Vagina (tissue), 2 donors: ENCODE measurements around the gene SEC31A. TPM values are rescaled to one million over a fixed set of nuclear protein-coding genes. Genes with fewer than 3 reads are reported as not detected.

ENCODE experiments used
- DNase-seq, 2 donors: peaks; one replicate each; pipeline ENCODE4 v3.0.0-alpha.2; 2017; ENCODE audit errors: extremely low spot score in 2 of 2
- H3K27ac ChIP-seq: fragments of 200-600 bp; sonication (generic); one replicate; pipeline ENCODE4 v1.5.1; 2019
- H3K27me3 ChIP-seq: fragments of 200-600 bp; sonication (generic); one replicate; pipeline ENCODE4 v1.5.1; 2019
- H3K36me3 ChIP-seq, 2 donors: fragments of 200-600 bp; sonication (generic); one replicate each; pipeline ENCODE4 v1.5.1; 2017 to 2019
- H3K4me1 ChIP-seq: fragments of 200-600 bp; sonication (generic); one replicate; pipeline ENCODE4 v1.5.1; 2019
- H3K4me3 ChIP-seq, 2 donors: fragments of 200-600 bp; sonication (generic); 1 replicate in 1 of 2; 2 replicates in 1 of 2; pipeline ENCODE4 v1.5.1; 2016 to 2019
- H3K9me3 ChIP-seq: fragments of 200-600 bp; sonication (generic); one replicate; pipeline ENCODE4 v1.5.1; 2019
- CTCF ChIP-seq, 3 experiments: fragments of 450-650 bp in 2 of 3; fragments of 200-600 bp in 1 of 3; sonication (generic) in 1 of 3; IDR thresholded peaks; one replicate each; pipeline ENCODE4 v1.5.1; 2017 to 2019; ENCODE audit warnings: antibody characterized with exemption in 3 of 3, mild to moderate bottlenecking in 2 of 3, moderate library complexity in 2 of 3
- POLR2A ChIP-seq, 2 donors: fragments of 450-650 bp; IDR thresholded peaks; one replicate each; pipeline ENCODE4 v1.6.1; 2017; ENCODE audit warnings: antibody characterized with exemption in 2 of 2, mild to moderate bottlenecking in 2 of 2, moderate library complexity in 2 of 2
- POLR2AphosphoS5 ChIP-seq, 2 donors: sonication (generic); formaldehyde crosslinking; IDR thresholded peaks; one replicate each; pipeline ENCODE4 v1.9.0; 2017; ENCODE audit warnings: antibody characterized with exemption in 2 of 2, mild to moderate bottlenecking in 2 of 2, low read depth in 1 of 2; ENCODE audit not compliant: insufficient read depth in 1 of 2
- intact Hi-C: fragments of 100-400 bp; cut with DNase I; formaldehyde crosslinking; loops from one replicate; pipeline ENCODE4 v1.15.1; 2023
- total RNA-seq: library from RNA; depleted of rRNA; stranded (reverse); fragments of >200 nt; gene quantifications from one replicate; pipeline ENCODE4 v1.2.3, GENCODE V29; 2016

The SEC31A gene
- total RNA-seq, 1 donor from 2014 or later = 133 TPM

DNA sequence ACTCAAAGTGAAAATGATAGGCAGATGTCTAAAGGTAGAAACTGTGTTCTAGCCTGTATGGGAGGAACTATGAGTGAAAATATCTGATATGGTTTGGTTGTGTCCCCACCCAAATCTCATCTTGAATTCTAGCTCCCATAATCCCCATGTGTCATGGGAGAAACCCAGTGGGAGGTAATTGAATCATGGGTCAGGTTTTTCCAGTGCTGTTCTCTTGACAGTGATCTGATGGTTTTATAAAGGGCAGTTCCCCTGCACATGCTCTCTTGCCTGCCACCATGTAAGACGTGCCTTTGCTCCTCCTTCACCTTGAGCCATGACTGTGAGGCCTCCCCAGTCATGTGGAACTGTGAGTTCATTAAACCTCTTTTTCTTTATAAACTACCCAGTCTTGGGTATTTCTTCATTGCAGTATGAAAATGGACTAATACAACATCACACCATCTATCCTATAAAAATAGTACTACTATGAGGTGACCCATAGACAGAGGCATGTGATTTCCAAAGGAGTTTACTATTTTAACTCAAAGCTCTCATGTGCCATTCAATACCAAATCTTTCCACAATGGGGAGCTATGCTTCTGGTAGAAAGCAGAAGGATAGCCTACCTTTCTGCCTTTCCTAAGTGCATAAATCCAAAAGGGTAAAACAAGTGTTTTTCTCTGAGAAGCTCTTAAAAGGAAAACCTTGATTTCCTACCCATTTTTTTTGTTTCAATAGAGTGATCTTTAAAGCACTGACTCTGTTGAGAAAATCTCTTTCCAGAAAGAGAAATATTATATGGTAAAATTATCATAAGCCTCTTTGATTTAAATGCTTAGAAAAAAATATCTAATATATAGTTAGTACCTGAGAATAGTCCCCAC is 38.8 kb downstream of the SEC31A start:
- intact Hi-C loops = no loop called here
- TF ChIP-seq POLR2AphosphoS5 (IDR thresholded peaks at IDR 0.05; ENCODE audit: insufficient read depth in 1 of 2, low read depth in 1 of 2) (no peak), POLR2A (IDR thresholded peaks at IDR 0.05) (no peak), CTCF (IDR thresholded peaks at IDR 0.05) (no peak)
- Histone ChIP-seq H3K27me3 (no peaks in the 10 kb centered on the region), H3K36me3 (peaks cover under 1 to 94% of the 10 kb centered on the region in 2 donors), H3K4me1 (no peaks in the 10 kb centered on the region), H3K27ac (no peak overlapping the region), H3K4me3 (no peak overlapping the region), H3K9me3 (no peaks in the 10 kb centered on the region)
- no peak for DNase-seq

- Histone ChIP-seq H3K27ac (no peak overlapping the region), H3K27me3 (no peaks in the 10 kb centered on the region), H3K4me1 (no peaks in the 10 kb centered on the region), H3K4me3 (no peak overlapping the region), H3K36me3 (peaks cover 7 to 93% of the 10 kb centered on the region in 2 donors), H3K9me3 (no peaks in the 10 kb centered on the region)
- TF ChIP-seq POLR2AphosphoS5 (IDR thresholded peaks at IDR 0.05; ENCODE audit: insufficient read depth in 1 of 2, low read depth in 1 of 2) = no peak
- no peak for TF ChIP-seq CTCF (IDR thresholded peaks at IDR 0.05)
- TF ChIP-seq POLR2A (IDR thresholded peaks at IDR 0.05) = no peak
- intact Hi-C loops = no loop called here
- DNase-seq = no peak
Measured at GRCh38 chr4:82851318-82851717, 39.6 kb downstream of the SEC31A start.

DNA sequence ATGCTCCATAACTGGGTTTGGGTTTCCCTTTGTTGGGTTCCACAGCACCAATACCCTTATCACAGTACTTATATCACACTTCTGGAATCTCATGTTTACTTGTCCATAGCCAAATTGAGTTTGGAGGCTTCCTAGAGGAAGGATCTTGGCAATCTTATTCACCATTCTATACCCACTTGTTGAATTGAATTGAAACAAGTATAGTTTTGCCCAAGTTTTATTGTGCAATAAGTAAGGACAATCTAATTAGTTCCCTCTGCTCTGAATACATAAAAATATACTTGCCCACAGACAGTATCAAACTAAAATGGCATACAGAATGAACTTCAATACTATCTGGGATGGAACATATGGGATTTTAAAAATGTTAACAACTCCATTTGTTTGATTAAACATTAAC is 40.3 kb downstream of the SEC31A start:
- DNase-seq = no peak
- Histone ChIP-seq H3K4me1 (no peaks in the 10 kb centered on the region), H3K36me3 (peaks cover 7 to 86% of the 10 kb centered on the region in 2 donors), H3K4me3 (no peak overlapping the region), H3K27ac (no peak overlapping the region), H3K9me3 (no peaks in the 10 kb centered on the region), H3K27me3 (no peaks in the 10 kb centered on the region)
- intact Hi-C loops = no loop called here
- TF ChIP-seq POLR2AphosphoS5 (IDR thresholded peaks at IDR 0.05; ENCODE audit: insufficient read depth in 1 of 2, low read depth in 1 of 2) = no peak

GRCh38 chr4:82848706-82849105 is 42.2 kb downstream of the SEC31A start:
- intact Hi-C loops = no loop called here
- Histone ChIP-seq H3K4me3 (no peak overlapping the region), H3K36me3 (peaks cover 7 to 80% of the 10 kb centered on the region in 2 donors), H3K4me1 (no peaks in the 10 kb centered on the region), H3K9me3 (no peaks in the 10 kb centered on the region), H3K27ac (no peak overlapping the region), H3K27me3 (no peaks in the 10 kb centered on the region)
- TF ChIP-seq POLR2AphosphoS5 (IDR thresholded peaks at IDR 0.05; ENCODE audit: insufficient read depth in 1 of 2, low read depth in 1 of 2) = no peak
- TF ChIP-seq POLR2A (IDR thresholded peaks at IDR 0.05) = no peak
- TF ChIP-seq CTCF (IDR thresholded peaks at IDR 0.05) = no peak
- DNase-seq = no peak

- no peak overlapping the region for H3K4me3 ChIP-seq
- peaks cover 7 to 78% of the 10 kb centered on the region in 2 donors for H3K36me3 ChIP-seq
- DNase-seq = no peak
- H3K27me3 ChIP-seq = no peaks in the 10 kb centered on the region
- H3K27ac ChIP-seq = no peak overlapping the region
- intact Hi-C loops = no loop called here
- no peaks in the 10 kb centered on the region for H3K4me1 ChIP-seq
- no peaks in the 10 kb centered on the region for H3K9me3 ChIP-seq
- TF ChIP-seq POLR2A (IDR thresholded peaks at IDR 0.05) = no peak
- no peak for TF ChIP-seq CTCF (IDR thresholded peaks at IDR 0.05)
- TF ChIP-seq POLR2AphosphoS5 (IDR thresholded peaks at IDR 0.05; ENCODE audit: insufficient read depth in 1 of 2, low read depth in 1 of 2) = no peak
Measured at GRCh38 chr4:82842593-82842992, 48.4 kb downstream of the SEC31A start.
